Stimulated activated CD4-positive, alpha-beta T cell treated with anti-CD3 and anti-CD28 coated beads, TNF-alpha, amount 100 ng/mL, for 1 hour (primary cell): ENCODE results near the gene NELL1.
"Not testable (repeated sequence)": the region's sequence is repeated elsewhere in the genome, so short reads cannot be mapped to it uniquely, and the experiment has no call there.

Experiments used
- DNase-seq, 3 donors: peaks; one replicate each; pipeline ENCODE4 v3.0.0-alpha.2; 2020; ENCODE audit warnings: low read depth in 3 of 3, low spot score in 1 of 3

The NELL1 gene

GRCh38 chr11:21104641-21105040, 435.3 kb downstream of the NELL1 start:
- DNase-seq = no peak

- DNase-seq = no peak
Measured at GRCh38 chr11:21105196-21105917, 436.0 kb downstream of the NELL1 start.

- no peak for DNase-seq
Measured at GRCh38 chr11:21109341-21109740, 440.0 kb downstream of the NELL1 start.

DNA sequence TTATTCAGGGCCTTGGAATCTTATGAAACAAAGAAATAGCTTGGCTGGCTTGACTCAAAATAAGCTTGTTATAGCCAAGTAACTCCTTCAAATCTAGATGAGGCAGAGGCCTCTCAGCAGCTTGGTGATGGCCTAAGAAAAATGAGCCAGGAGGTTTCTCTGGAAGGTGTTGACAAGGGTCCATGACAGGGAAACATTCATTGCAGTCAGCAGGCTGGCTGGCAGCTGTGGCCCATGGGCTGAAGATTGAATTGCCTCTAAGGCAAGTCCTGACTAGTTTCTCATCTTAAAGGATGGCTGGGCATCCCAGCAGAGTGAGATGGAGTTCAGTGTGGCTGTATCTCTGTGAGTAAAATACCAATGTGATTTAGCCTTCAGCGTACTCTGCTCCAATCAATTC, 441.0 kb downstream of the NELL1 start:
- no peak for DNase-seq

GRCh38 chr11:21113876-21114275, 444.5 kb downstream of the NELL1 start:
- DNase-seq = no peak

- DNase-seq = no peak
Measured at GRCh38 chr11:21116009-21116408, 446.6 kb downstream of the NELL1 start.

DNA sequence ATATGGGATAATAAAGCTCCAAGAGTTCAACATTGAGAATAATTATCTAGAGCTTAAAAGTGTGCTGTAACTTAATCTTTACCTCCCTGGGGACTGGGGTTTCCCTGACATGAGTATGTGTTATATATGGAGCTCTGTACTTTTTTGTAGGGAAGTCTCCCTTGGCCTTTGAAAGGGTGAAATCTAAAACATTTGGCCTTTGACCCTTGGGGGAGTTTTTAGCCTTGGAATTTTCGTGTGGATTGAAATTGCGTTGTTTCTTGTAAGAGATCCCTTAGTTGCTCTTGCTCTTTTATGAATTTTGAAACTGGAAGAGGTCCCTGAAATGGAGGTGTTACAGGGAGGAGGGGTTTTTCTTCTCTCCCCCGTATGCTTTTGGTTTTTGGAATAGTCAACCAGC, 450.0 kb downstream of the NELL1 start:
- DNase-seq = no peak

GRCh38 chr11:21121991-21122390, 452.6 kb downstream of the NELL1 start:
- no peak for DNase-seq

- no peak for DNase-seq
Measured at GRCh38 chr11:21122523-21122922, 453.1 kb downstream of the NELL1 start.

GRCh38 chr11:21132146-21132720, 462.8 kb downstream of the NELL1 start:
- DNase-seq = no peak

DNA sequence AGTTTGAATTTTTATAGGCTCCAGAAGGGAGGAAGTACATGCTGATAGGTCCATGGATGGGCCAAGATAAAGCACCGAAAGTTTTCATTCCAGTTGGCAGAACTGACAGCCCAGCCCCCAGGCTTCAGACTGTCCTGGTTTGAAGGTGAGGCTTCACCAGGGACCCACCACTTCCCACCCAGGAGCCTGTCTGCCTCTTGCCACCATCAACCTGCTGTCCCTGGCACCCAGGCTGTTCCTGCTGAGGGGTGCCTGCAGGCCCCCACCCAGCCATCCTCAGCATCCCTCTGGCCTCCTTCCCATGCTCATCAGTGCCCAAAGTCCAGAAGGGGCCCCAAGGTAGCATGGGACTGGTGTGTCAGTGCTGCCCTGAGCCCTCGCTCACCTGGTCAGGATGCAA, 463.9 kb downstream of the NELL1 start:
- DNase-seq = no peak

- DNase-seq = no peak
Measured at GRCh38 chr11:21133722-21134121, 464.3 kb downstream of the NELL1 start.

DNA sequence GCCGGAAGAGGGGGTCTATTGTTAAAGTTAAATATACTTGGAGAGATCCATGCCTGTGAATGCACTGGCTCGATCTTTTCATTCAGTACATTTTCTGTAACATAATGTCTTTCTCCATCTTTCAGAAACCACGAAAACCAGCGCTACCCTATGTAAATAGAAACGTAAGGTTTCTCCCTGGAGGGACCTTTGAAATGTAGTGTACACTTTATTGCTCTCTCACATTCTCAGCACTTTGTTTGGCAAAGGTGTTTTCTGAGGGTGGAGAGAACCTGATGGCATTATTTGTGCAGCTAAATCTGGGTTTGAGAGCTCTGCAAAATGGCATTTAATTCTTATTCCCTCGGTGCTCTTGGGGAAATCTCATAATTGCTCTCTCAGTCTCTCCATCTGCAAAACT, 468.4 kb downstream of the NELL1 start:
- no peak for DNase-seq

DNA sequence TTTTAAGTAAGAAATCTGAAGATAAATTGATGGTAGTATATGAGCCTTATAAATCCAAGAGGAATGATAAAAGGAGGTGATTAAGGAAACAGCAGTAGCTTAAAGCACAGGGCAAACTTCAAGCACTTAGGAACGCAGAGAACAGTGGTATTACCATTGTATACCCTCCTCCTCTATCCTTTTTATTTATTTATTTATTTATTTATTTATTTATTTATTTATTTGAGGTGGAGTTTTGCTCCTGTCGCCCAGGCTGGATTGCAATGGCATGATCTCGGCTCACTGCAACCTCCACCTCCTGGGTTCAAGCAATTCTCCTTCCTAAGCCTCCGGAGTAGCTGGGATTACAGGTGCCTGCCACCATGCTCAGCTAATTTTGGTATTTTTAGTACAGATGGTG, 472.2 kb downstream of the NELL1 start:
- not testable (repeated sequence) for DNase-seq

DNA sequence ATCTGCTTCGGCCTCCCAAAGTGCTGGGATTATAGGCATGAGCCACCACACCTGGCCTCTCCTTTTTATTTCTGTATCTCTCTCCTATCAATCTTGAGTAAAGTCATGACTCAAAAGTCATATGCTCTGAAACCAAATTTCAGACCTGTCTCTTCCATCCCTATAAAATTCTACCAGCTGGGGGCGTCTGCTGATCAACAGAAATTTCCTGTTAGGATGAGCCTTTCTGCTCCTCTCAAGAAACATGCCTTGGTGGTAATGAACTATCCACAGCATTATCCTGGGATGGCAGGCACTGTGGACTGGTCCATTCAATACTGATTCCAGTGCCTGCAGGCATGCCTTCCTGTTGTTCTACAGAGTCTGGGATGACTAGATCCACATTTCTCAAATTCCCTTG, 472.6 kb downstream of the NELL1 start:
- DNase-seq = no peak

DNA sequence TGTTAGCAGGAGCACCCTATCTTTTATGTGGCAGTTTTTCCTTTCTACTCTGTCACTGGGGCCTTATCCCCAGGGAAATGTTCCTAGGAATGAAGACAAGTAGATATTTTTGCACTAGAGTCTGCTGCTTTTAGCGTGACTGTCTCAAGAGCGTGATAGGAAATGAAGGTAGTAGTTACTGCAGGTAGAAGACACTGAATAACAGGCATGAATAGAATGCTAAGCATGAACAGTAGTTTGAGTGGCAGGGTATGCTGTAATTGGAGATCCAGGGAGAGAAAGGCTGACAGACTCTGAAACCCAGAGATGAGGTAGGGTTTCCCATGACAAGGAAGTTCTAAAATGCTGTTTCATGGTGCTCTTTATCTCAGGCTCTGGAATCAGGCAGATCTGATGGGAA, 475.1 kb downstream of the NELL1 start:
- DNase-seq = no peak

DNA sequence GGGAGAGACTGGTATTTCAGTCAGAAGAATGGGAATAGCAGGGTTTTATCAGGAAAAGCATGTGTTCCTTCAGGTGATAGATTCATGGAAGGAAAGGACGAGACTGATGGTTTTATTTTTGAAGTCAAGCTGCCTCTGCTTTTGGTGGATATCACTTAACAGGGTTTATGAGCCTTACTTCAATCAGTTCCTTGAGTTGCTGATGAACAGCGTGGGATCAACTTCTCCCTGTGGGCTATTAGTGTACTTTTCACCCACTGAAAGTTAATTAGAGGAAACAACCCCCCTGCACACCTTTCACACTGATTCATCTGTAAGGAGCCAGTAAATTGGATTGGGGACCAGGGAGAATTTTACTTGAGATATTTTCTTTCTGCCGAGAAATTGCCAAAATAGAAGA, 479.0 kb downstream of the NELL1 start:
- no peak for DNase-seq

DNA sequence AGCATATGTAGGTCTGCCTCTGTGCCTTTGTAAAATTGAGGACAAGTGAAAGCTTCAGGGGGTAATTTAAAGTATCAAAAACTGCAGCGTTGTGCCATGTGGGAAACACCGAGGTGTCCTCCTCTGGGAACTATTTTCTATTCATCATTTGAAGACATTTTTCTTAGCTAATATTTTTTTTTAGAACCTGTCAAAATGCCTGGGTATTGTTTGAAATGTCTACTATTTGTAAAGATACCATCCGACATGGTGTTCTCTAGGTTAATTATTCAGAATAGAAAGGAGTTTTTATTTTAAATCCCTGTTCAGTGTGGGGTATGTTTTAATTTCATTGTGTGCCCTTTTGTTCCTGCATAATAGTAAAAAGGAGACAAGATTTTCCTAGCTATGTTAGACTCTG, 490.8 kb downstream of the NELL1 start:
- DNase-seq = no peak

GRCh38 chr11:21169639-21170038, 500.3 kb downstream of the NELL1 start:
- no peak for DNase-seq

- no peak for DNase-seq
Measured at GRCh38 chr11:21173476-21173875, 504.1 kb downstream of the NELL1 start.

DNA sequence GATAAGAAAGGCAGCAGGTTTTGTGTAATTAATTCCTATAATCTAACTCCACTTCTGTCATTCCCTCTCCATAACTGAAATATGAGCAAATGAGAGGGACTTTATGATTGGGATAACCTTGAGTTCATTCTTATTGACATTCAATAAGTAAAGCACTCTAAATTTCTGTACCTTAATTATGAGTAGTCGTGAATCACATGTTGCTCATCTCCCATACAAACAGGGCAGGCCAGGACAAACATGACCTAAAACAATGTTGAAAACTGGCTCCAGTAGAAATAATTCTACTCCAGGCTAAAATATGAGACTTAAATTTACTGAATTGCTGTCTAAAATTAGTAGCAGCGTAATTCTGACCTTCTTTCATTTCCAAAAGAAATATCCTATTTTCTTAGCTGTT, 505.4 kb downstream of the NELL1 start:
- no peak for DNase-seq

DNA sequence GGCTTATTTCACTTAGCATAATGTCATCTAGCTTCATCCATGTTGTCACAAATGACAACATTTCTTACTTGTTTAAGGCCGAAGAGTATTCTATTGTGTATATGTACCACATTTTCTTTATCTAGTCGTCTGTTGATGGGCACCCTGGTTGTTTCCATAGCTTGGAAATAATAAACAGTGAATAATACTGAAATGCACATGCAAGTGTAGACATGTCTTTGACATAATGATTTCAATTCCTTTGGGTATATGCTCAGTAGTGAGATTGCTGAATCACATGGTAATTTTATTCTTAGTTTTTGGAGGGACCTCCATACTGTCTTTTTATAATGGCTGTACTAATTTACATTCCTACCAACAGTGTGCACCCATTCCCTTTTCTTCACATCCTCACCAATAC, 508.0 kb downstream of the NELL1 start:
- no peak for DNase-seq

GRCh38 chr11:21179770-21180169, 510.4 kb downstream of the NELL1 start:
- no peak for DNase-seq
